Suprapubic skin (tissue), 3 donors: ENCODE measurements around the gene ELOB.

Experiments
- CTCF ChIP-seq, 2 donors: fragments of 200-600 bp in 1 of 2; fragments of 450-650 bp in 1 of 2; sonication (generic) in 1 of 2; IDR thresholded peaks; one replicate each; pipeline ENCODE4 v1.5.1; 2016 to 2019; ENCODE audit warnings: antibody characterized with exemption in 2 of 2, mild to moderate bottlenecking in 1 of 2, moderate library complexity in 1 of 2
- POLR2AphosphoS5 ChIP-seq, 3 donors: sonication (generic); formaldehyde crosslinking; IDR thresholded peaks; one replicate each; pipeline ENCODE4 v1.6.1; 2017; ENCODE audit warnings: antibody characterized with exemption in 3 of 3

GRCh38 chr16:2821487-2822157 lies 44.5 kb upstream of the ELOB start:
- no peak for TF ChIP-seq CTCF (IDR thresholded peaks at IDR 0.05)
- TF ChIP-seq POLR2AphosphoS5 (IDR thresholded peaks at IDR 0.05) = no peak
